HepG2 (cell line): ENCODE results near the gene DIS3L2. TPM values are rescaled to one million over a fixed set of nuclear protein-coding genes. Genes with fewer than 3 reads are reported as not detected.

Experiments
- ATAC-seq: fragments of 200-7000 bp; cut with Tn5 transposase; 3 replicates; pipeline ENCODE4 v1.9.1; 2020; ENCODE audit warnings: mild to moderate bottlenecking, moderate library complexity
- BruUV-seq: library from RNA; stranded (reverse); fragments of 400-500 nt; replicated peaks from 2 replicates; lab custom pipeline; 2021; lab: Mats Ljungman, UMichigan
- CTCF ChIA-PET: fragments of 300-600 bp; formaldehyde crosslinking; extraction: SDS; loops from one replicate; lab custom pipeline; 2021; ENCODE audit warnings: low total read pairs, inconsistent platforms, low intra/inter-chr PET ratio; lab: Yijun Ruan, JAX
- POLR2A ChIA-PET: fragments of 350-600 bp; sonication (Branson Sonifier 250); formaldehyde crosslinking; loops from one replicate; lab custom pipeline; 2020; ENCODE audit warnings: antibody characterized with exemption, inconsistent platforms; lab: Yijun Ruan, JAX
- DNase-seq: peaks from one replicate; pipeline ENCODE4 v3.0.0-alpha.2; 2015; ENCODE audit warnings: low spot score
- FAIRE-seq: peaks from 3 replicates; lab custom pipeline; 2011; peaks lifted over from hg19 to GRCh38; lab: Jason Lieb, UNC
- H2AFZ ChIP-seq: one replicate; pipeline ENCODE4 v1.6.1; 2011; ENCODE audit warnings: low read length, inconsistent platforms
- H3K27ac ChIP-seq: fragments of 300-600 bp; 3 replicates; pipeline ENCODE4 v1.8.0; 2011; ENCODE audit warnings: mixed run types, mild to moderate bottlenecking, mixed read lengths, low read length, inconsistent platforms; ENCODE audit not compliant: insufficient read depth; ENCODE audit errors: extremely low read length
- H3K27me3 ChIP-seq, 2 experiments: fragments of 200-600 bp in 1 of 2; 2 replicates in 1 of 2; 3 replicates in 1 of 2; pipeline versions ENCODE4 v1.6.0 to v1.8.0; 2011; ENCODE audit warnings: low read length in 2 of 2, mild to moderate bottlenecking in 2 of 2, moderate library complexity in 2 of 2, inconsistent platforms in 1 of 2; ENCODE audit not compliant: insufficient read depth in 2 of 2, control insufficient read depth in 1 of 2
- H3K36me3 ChIP-seq, 2 experiments: fragments of 200-600 bp in 1 of 2; replicated peaks in 1 of 2; 2 replicates in 1 of 2; 3 replicates in 1 of 2; pipeline versions ENCODE4 v1.5.1 to v1.8.0; 2011; ENCODE audit warnings: low read length in 2 of 2, inconsistent platforms in 1 of 2; ENCODE audit not compliant: insufficient read depth in 2 of 2, control insufficient read depth in 1 of 2
- H3K4me1 ChIP-seq: 2 replicates; pipeline ENCODE4 v1.5.1; 2012; ENCODE audit warnings: low read length, inconsistent platforms; ENCODE audit not compliant: insufficient read depth
- H3K4me2 ChIP-seq: 2 replicates; pipeline ENCODE4 v1.6.0; 2011; ENCODE audit warnings: low read depth, low read length, inconsistent platforms
- H3K4me3 ChIP-seq, 3 experiments: fragments of 200-600 bp in 1 of 3; sonication (generic), shearing (Covaris generic) in 1 of 3; replicated peaks in 1 of 3; 2 replicates each; pipeline ENCODE4 v1.5.1; 2011 to 2016; ENCODE audit warnings: low read length in 3 of 3, inconsistent platforms in 2 of 3, low read depth in 2 of 3, mild to moderate bottlenecking in 2 of 3, control low read depth in 1 of 3, mixed read lengths in 1 of 3; ENCODE audit not compliant: insufficient read depth in 1 of 3
- H3K79me2 ChIP-seq: one replicate; pipeline ENCODE4 v1.6.1; 2011; ENCODE audit warnings: low read length, inconsistent platforms; ENCODE audit not compliant: insufficient read depth
- H3K9ac ChIP-seq: 2 replicates; pipeline ENCODE4 v1.6.0; 2011; ENCODE audit warnings: mild to moderate bottlenecking, low read depth, low read length, inconsistent platforms; ENCODE audit not compliant: insufficient read depth
- H3K9me3 ChIP-seq: 2 replicates; pipeline ENCODE4 v1.5.1; 2012; ENCODE audit warnings: mild to moderate bottlenecking, low read length
- H4K20me1 ChIP-seq: 2 replicates; pipeline ENCODE4 v1.6.0; 2011; ENCODE audit warnings: inconsistent platforms, mild to moderate bottlenecking, low read length, moderate library complexity; ENCODE audit not compliant: insufficient read depth
- AKAP8 ChIP-seq: sonication (generic); formaldehyde crosslinking; IDR thresholded peaks from 2 replicates; pipeline ENCODE4 v1.5.1; 2020; ENCODE audit warnings: mild to moderate bottlenecking, missing genetic modification reagents
- HOMEZ ChIP-seq: IDR thresholded peaks from 2 replicates; pipeline ENCODE4 v1.6.1; 2016; ENCODE audit warnings: low read depth
- PRDM15 ChIP-seq: sonication (generic); formaldehyde crosslinking; IDR thresholded peaks from 2 replicates; pipeline ENCODE4 v1.4.0; 2020; ENCODE audit warnings: missing genetic modification reagents
- SMYD3 ChIP-seq: sonication (generic); formaldehyde crosslinking; IDR thresholded peaks from 2 replicates; pipeline ENCODE4 v1.8.1; 2023; ENCODE audit warnings: mild to moderate bottlenecking, missing genetic modification reagents
- U2AF2 ChIP-seq: fragments of 200-400 bp; formaldehyde crosslinking; IDR thresholded peaks from 2 replicates; pipeline ENCODE4 v1.6.1; 2017; ENCODE audit warnings: low read depth, mild to moderate bottlenecking, low read length
- ZNF550 ChIP-seq: sonication (generic); formaldehyde crosslinking; IDR thresholded peaks from 2 replicates; pipeline ENCODE4 v1.4.0; 2020; ENCODE audit warnings: mild to moderate bottlenecking, missing genetic modification reagents, borderline replicate concordance
- ZNF614 ChIP-seq: IDR thresholded peaks from 2 replicates; pipeline ENCODE4 v1.6.1; 2018; ENCODE audit warnings: missing biosample characterization, missing genetic modification reagents, inconsistent platforms, borderline replicate concordance
- ZNF850 ChIP-seq: sonication (generic); formaldehyde crosslinking; conservative IDR thresholded peaks from 2 replicates; pipeline ENCODE4 v1.9.0; 2021; ENCODE audit warnings: mild to moderate bottlenecking, missing genetic modification reagents
- ZSCAN25 ChIP-seq: sonication (generic); formaldehyde crosslinking; IDR thresholded peaks from 2 replicates; pipeline ENCODE4 v1.8.0; 2022; ENCODE audit warnings: mild to moderate bottlenecking, missing genetic modification reagents
- WGBS: methylation state at CpG from one replicate; pipeline ENCODE4 v1.1.6; 2017; ENCODE audit warnings: low lambda C conversion rate; 5-methylcytosine and 5-hydroxymethylcytosine counted together
- in situ Hi-C: cut with HindIII; loops from 2 replicates; pipeline ENCODE4 v1.10.0; 2017; ENCODE audit warnings: low pct_unique_long_range_greater_than_20kb; ENCODE audit not compliant: extremely low pct_ligation_motif_present
- intact Hi-C: fragments of 100-400 bp; cut with micrococcal nuclease; formaldehyde crosslinking; loops from one replicate; pipeline ENCODE4 v1.10.0; 2022; ENCODE audit not compliant: unreplicated experiment
- polyA plus RNA-seq, 8 experiments: library from polyadenylated mRNA; depleted of rRNA in 3 of 8; stranded (reverse) in 7 of 8; unstranded in 1 of 8; fragments of >200 nt; fragmentation: Illumina TruSeq in 4 of 8; extraction: Trizol in 4 of 8; gene quantifications; 2 replicates each; pipeline versions ENCODE4 v1.2.1 to v1.2.3, GENCODE V29; 2011 to 2016; ENCODE audit warnings: low read depth in 4 of 8, missing spikeins in 1 of 8, mixed read lengths in 1 of 8; ENCODE audit not compliant: insufficient read depth in 1 of 8
- total RNA-seq, 5 experiments: library from RNA; depleted of rRNA; stranded (reverse); fragments of >200 nt; fragmentation: Illumina TruSeq; extraction: Trizol; gene quantifications; 2 replicates each; pipeline ENCODE4 v1.2.3, GENCODE V29; 2016; ENCODE audit warnings: low read depth in 1 of 5

DIS3L2 gene
- total and polyA plus RNA-seq, 2 of the 13 experiments (the other 11 are each of a cell fraction or from before 2014, with no cell fraction given), result 7.0 to 23.9 TPM

GRCh38 chr2:231985823-231986261, 24.3 kb downstream of the DIS3L2 start:
- Histone ChIP-seq H3K4me1 (peaks cover 17% of the 10 kb centered on the region), H3K27me3 (no peaks in the 10 kb centered on the region), H2AFZ (no peak overlapping the region), H3K79me2 (peaks cover 43% of the 10 kb centered on the region), H3K4me3 (no peak overlapping the region)
- WGBS, result 96% methylated on average over 8 of the region's 8 CpGs
- no peak for DNase-seq
- TF ChIP-seq HOMEZ (CRISPR knock-in tag) (no peak), ZNF550 (no peak)
- TF ChIP-seq, all 625 proteins: peak for 0
- POLR2A ChIA-PET, result interaction anchor here (1.0 kb wide), 1 partner anchor 25 kb away, joined by 3 read pairs; the partner anchor contains the start of gene DIS3L2
- Histone ChIP-seq H3K36me3 (no peaks in the 10 kb centered on the region), H3K9ac (no peak overlapping the region), H4K20me1 (no peaks in the 10 kb centered on the region; the same call in 1 of the 2 replicates), H3K27ac (no peak overlapping the region), H3K9me3 (no peaks in the 10 kb centered on the region), H3K4me2 (no peak overlapping the region)
- in situ Hi-C loops, result no loop called here
- CTCF ChIA-PET, result no interaction called here
- FAIRE-seq (no peak), ATAC-seq (no peak)
- intact Hi-C loops, result no loop called here
- no TSS peak for BruUV-seq

GRCh38 chr2:231987124-231987727, 25.7 kb downstream of the DIS3L2 start:
- Histone ChIP-seq H3K4me1 (peaks cover 17% of the 10 kb centered on the region), H3K36me3 (no peaks in the 10 kb centered on the region), H3K9me3 (no peaks in the 10 kb centered on the region), H3K9ac (no peak overlapping the region), H3K4me3 (no peak overlapping the region), H2AFZ (no peak overlapping the region), H3K27ac (peak overlapping the region; percentile 15), H3K4me2 (peak overlapping the region; percentile 14; the same call in 1 of the 2 replicates), H3K27me3 (no peaks in the 10 kb centered on the region), H3K79me2 (peaks cover 45% of the 10 kb centered on the region), H4K20me1 (peaks cover 3% of the 10 kb centered on the region; the same call in 1 of the 2 replicates)
- BruUV-seq, result no TSS peak
- FAIRE-seq (peak; percentile 72), ATAC-seq (peak; percentile 93), DNase-seq (peak; percentile 42)
- intact Hi-C loops (loop anchor here (1.0 kb wide), 1 partner anchor 10 kb away; no protein-coding TSS in a partner anchor), in situ Hi-C loops (no loop called here)
- 61% methylated on average over 5 of the region's 5 CpGs for WGBS
- POLR2A ChIA-PET, result no interaction called here
- CTCF ChIA-PET, result no interaction called here
- TF ChIP-seq U2AF2 (no peak), SMYD3 (CRISPR knock-in tag) (no peak), AKAP8 (no peak), ZNF850 (CRISPR knock-in tag) (no peak), PRDM15 (peak; percentile 61), ZSCAN25 (CRISPR knock-in tag) (no peak), ZNF614 (0 out of 2 replicates have a peak, but pooled peaks have one; percentile 7)
